Fibroblast of mammary gland (primary cell): ENCODE data around the gene TNFAIP6.
"Not testable (repeated sequence)": the region's sequence is repeated elsewhere in the genome, so short reads cannot be mapped to it uniquely, and the experiment has no call there.

ENCODE experiments used
- DNase-seq: peaks from one replicate; pipeline ENCODE4 v3.0.0-alpha.2; 2010; ENCODE audit warnings: low read depth
- H3K4me3 ChIP-seq: 2 replicates; pipeline ENCODE4 v1.5.1; 2011; ENCODE audit warnings: low read depth, mild to moderate bottlenecking, low read length, moderate library complexity; ENCODE audit not compliant: control insufficient read depth
- CTCF ChIP-seq: conservative IDR thresholded peaks from 2 replicates; pipeline ENCODE4 v1.5.1; 2011; ENCODE audit warnings: low read depth, low read length, inconsistent platforms; ENCODE audit not compliant: control insufficient read depth, insufficient read depth

TNFAIP6 gene

GRCh38 chr2:151334082-151334815, 23.1 kb upstream of the TNFAIP6 start:
- peak; percentile 98 for DNase-seq
- no peak for TF ChIP-seq CTCF

GRCh38 chr2:151336863-151337371, 20.5 kb upstream of the TNFAIP6 start:
- no peak overlapping the region for H3K4me3 ChIP-seq
- DNase-seq = no peak
- TF ChIP-seq CTCF = no peak

More at GRCh38 chr2:151334082-151334815, 23.1 kb upstream of the TNFAIP6 start:
- no peak overlapping the region for H3K4me3 ChIP-seq

- no peak overlapping the region for H3K4me3 ChIP-seq
- no peak for TF ChIP-seq CTCF
- DNase-seq = peak; percentile 78
These were observed 19.7 kb upstream of the TNFAIP6 start for GRCh38 chr2:151337643-151338042.

GRCh38 chr2:151338115-151338514, 19.3 kb upstream of the TNFAIP6 start:
- peak; percentile 61 for DNase-seq
- TF ChIP-seq CTCF = no peak

GRCh38 chr2:151343073-151343472, 14.3 kb upstream of the TNFAIP6 start:
- H3K4me3 ChIP-seq = no peak overlapping the region
- DNase-seq = no peak
- no peak for TF ChIP-seq CTCF

More at GRCh38 chr2:151338115-151338514, 19.3 kb upstream of the TNFAIP6 start:
- H3K4me3 ChIP-seq = no peak overlapping the region

- not testable (repeated sequence) for H3K4me3 ChIP-seq
- DNase-seq = peak; percentile 63
These were observed 13.2 kb upstream of the TNFAIP6 start for GRCh38 chr2:151344191-151344590.

GRCh38 chr2:151344906-151345305, 12.5 kb upstream of the TNFAIP6 start:
- no peak for TF ChIP-seq CTCF
- DNase-seq = no peak
- H3K4me3 ChIP-seq = no peak overlapping the region
